Neuronal stem cell (in vitro differentiated cells): ENCODE results near the gene RGS16.
A peak's percentile ranks its signal among the peaks of the same experiment; 100 is the strongest.

Experiments
- DNase-seq: peaks from one replicate; pipeline ENCODE4 v3.0.0-alpha.2; 2013; ENCODE audit warnings: low spot score
- H2AFZ ChIP-seq: one replicate; pipeline ENCODE4 v1.6.1; 2013; ENCODE audit warnings: mild to moderate bottlenecking, low read length, inconsistent platforms
- H2AK5ac ChIP-seq: 2 replicates; pipeline ENCODE4 v1.6.1; 2013; ENCODE audit warnings: low read depth, mild to moderate bottlenecking, inconsistent platforms, low read length, moderate library complexity, mixed read lengths
- H2BK120ac ChIP-seq: 2 replicates; pipeline ENCODE4 v1.6.1; 2013; ENCODE audit warnings: low read depth, mild to moderate bottlenecking, inconsistent platforms, low read length, moderate library complexity, mixed read lengths
- H2BK12ac ChIP-seq: one replicate; pipeline ENCODE4 v1.6.1; 2013; ENCODE audit warnings: low read length, inconsistent platforms
- H2BK15ac ChIP-seq: 2 replicates; pipeline ENCODE4 v1.6.1; 2013; ENCODE audit warnings: mild to moderate bottlenecking, low read length, inconsistent platforms, mixed read lengths
- H2BK5ac ChIP-seq: one replicate; pipeline ENCODE4 v1.6.1; 2013; ENCODE audit warnings: inconsistent platforms, mild to moderate bottlenecking, low read length, moderate library complexity
- H3K14ac ChIP-seq: one replicate; pipeline ENCODE4 v1.6.1; 2013; ENCODE audit warnings: low read length, inconsistent platforms
- H3K18ac ChIP-seq: 2 replicates; pipeline ENCODE4 v1.6.1; 2013; ENCODE audit warnings: low read length, inconsistent platforms
- H3K23ac ChIP-seq: 2 replicates; pipeline ENCODE4 v1.6.1; 2013; ENCODE audit warnings: low read depth, mild to moderate bottlenecking, mixed read lengths, low read length, inconsistent platforms; ENCODE audit not compliant: poor library complexity
- H3K27ac ChIP-seq: replicated peaks from 3 replicates; pipeline ENCODE4 v1.5.1; 2013; ENCODE audit warnings: low read length, inconsistent platforms
- H3K27me3 ChIP-seq, 3 experiments: 2 replicates each; pipeline ENCODE4 v1.6.1; 2013; ENCODE audit warnings: low read length in 3 of 3, mild to moderate bottlenecking in 2 of 3, inconsistent platforms in 1 of 3, low read depth in 1 of 3, mixed read lengths in 1 of 3, moderate library complexity in 1 of 3; ENCODE audit not compliant: control insufficient read depth in 3 of 3, insufficient read depth in 3 of 3
- H3K36me3 ChIP-seq, 2 donors: replicated peaks in 1 of 2; 2 replicates each; pipeline ENCODE4 v1.6.1; 2013; ENCODE audit warnings: low read length in 2 of 2; ENCODE audit not compliant: control insufficient read depth in 2 of 2, insufficient read depth in 2 of 2
- H3K4ac ChIP-seq: 2 replicates; pipeline ENCODE4 v1.6.1; 2013; ENCODE audit warnings: inconsistent platforms, mild to moderate bottlenecking, low read length, moderate library complexity
- H3K4me1 ChIP-seq, 2 donors: 1 replicate in 1 of 2; 2 replicates in 1 of 2; pipeline ENCODE4 v1.6.1; 2013; ENCODE audit warnings: low read length in 2 of 2, low read depth in 1 of 2; ENCODE audit not compliant: control insufficient read depth in 2 of 2, insufficient read depth in 1 of 2
- H3K4me2 ChIP-seq: one replicate; pipeline ENCODE4 v1.6.1; 2013; ENCODE audit warnings: mild to moderate bottlenecking, low read length, inconsistent platforms; ENCODE audit not compliant: insufficient read depth, poor library complexity, severe bottlenecking
- H3K4me3 ChIP-seq, 2 donors: 2 replicates each; pipeline ENCODE4 v1.5.1; 2013; ENCODE audit warnings: low read length in 2 of 2, mild to moderate bottlenecking in 2 of 2, inconsistent platforms in 1 of 2, moderate library complexity in 1 of 2
- H3K79me1 ChIP-seq: one replicate; pipeline ENCODE4 v1.6.1; 2013; ENCODE audit warnings: low read depth, mild to moderate bottlenecking, inconsistent platforms, low read length, moderate library complexity
- H3K9ac ChIP-seq: one replicate; pipeline ENCODE4 v1.6.1; 2013; ENCODE audit warnings: mild to moderate bottlenecking, low read depth, low read length, inconsistent platforms; ENCODE audit not compliant: poor library complexity
- H3K9me3 ChIP-seq, 2 donors: replicated peaks in 1 of 2; 2 replicates each; pipeline versions ENCODE3 to v1.6.1; 2013; ENCODE audit warnings: low read length in 2 of 2, mild to moderate bottlenecking in 2 of 2, inconsistent platforms in 1 of 2, low read depth in 1 of 2, mixed read lengths in 1 of 2, moderate library complexity in 1 of 2; ENCODE audit not compliant: control insufficient read depth in 2 of 2, insufficient read depth in 1 of 2
- H4K8ac ChIP-seq: one replicate; pipeline ENCODE4 v1.6.1; 2013; ENCODE audit warnings: low read depth, mild to moderate bottlenecking, inconsistent platforms, low read length, moderate library complexity
- H4K91ac ChIP-seq: one replicate; pipeline ENCODE4 v1.6.1; 2013; ENCODE audit warnings: low read length, low read depth, mild to moderate bottlenecking, inconsistent platforms; ENCODE audit not compliant: poor library complexity
- WGBS, 2 donors: extraction: QIAGEN DNeasy Blood & Tissue Kit; methylation state at CpG; one replicate each; pipeline ENCODE4 v1.1.7; 2013; ENCODE audit warnings: missing lambda C conversion rate in 2 of 2, mixed read lengths in 1 of 2; ENCODE audit not compliant: insufficient read length in 2 of 2, insufficient replicate concordance in 1 of 2; ENCODE audit errors: extremely low coverage in 2 of 2; 5-methylcytosine and 5-hydroxymethylcytosine counted together

Gene RGS16

DNA sequence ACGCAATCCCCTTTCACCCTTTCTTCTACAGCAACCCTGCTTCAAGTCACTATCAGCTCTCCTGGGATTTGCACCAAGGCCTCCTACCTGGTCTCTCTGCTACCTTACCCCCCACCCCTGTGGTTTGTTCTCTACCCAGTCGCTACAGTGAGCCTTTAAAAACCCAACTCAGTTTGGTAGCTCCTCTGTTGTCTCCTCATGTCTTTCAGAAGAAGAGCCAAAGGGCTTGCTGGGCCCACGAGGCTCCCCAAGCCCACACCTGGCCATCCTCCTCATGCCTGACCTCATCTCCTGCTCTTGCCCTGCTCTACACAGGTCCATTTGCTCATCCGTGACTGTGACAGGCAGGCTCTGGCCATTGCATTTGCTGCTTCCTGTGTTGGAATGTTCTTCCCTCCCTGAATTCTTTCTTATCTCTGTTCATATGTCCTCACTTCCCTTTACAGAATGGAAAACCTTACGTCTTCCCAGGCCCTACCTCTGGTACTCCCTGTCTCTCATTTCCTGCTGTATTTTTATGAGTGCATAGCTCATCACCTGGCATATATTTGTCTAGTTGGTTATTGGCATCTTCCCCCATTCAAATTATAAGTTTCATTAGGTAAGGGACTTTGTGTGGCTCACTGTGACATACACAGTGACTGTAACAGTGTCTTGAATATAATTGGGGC, 3.3 kb downstream of the RGS16 start:
- no peak overlapping the region for H3K4me3 ChIP-seq
- no peak overlapping the region for H3K9ac ChIP-seq
- no CpG with 5 or more reads among the region's 5 CpGs for WGBS, 2 donors
- no peak overlapping the region for H3K18ac ChIP-seq
- H3K27ac ChIP-seq = no peak overlapping the region
- DNase-seq = no peak
- H4K8ac ChIP-seq = no peak overlapping the region
- H2BK120ac ChIP-seq = no peak overlapping the region
- no peak overlapping the region for H3K4me2 ChIP-seq
- no peak overlapping the region for H2AK5ac ChIP-seq
- no peak overlapping the region for H2BK15ac ChIP-seq
- no peak overlapping the region for H3K14ac ChIP-seq
- no peak overlapping the region for H3K4ac ChIP-seq
- peaks cover 14% of the 10 kb centered on the region for H3K79me1 ChIP-seq
- no peak overlapping the region for H3K23ac ChIP-seq
- H3K9me3 ChIP-seq = no peaks in the 10 kb centered on the region
- H4K91ac ChIP-seq = no peak overlapping the region
- H3K36me3 ChIP-seq = peaks cover 0 to 18% of the 10 kb centered on the region in 2 donors
- no peak overlapping the region for H2BK12ac ChIP-seq
- H3K27me3 ChIP-seq = peaks cover 0 to 21% (median 0%) of the 10 kb centered on the region in 3 experiments
- no peak overlapping the region for H2AFZ ChIP-seq
- H3K4me1 ChIP-seq = peaks cover 4 to 16% of the 10 kb centered on the region in 2 donors
- no peak overlapping the region for H2BK5ac ChIP-seq

DNA sequence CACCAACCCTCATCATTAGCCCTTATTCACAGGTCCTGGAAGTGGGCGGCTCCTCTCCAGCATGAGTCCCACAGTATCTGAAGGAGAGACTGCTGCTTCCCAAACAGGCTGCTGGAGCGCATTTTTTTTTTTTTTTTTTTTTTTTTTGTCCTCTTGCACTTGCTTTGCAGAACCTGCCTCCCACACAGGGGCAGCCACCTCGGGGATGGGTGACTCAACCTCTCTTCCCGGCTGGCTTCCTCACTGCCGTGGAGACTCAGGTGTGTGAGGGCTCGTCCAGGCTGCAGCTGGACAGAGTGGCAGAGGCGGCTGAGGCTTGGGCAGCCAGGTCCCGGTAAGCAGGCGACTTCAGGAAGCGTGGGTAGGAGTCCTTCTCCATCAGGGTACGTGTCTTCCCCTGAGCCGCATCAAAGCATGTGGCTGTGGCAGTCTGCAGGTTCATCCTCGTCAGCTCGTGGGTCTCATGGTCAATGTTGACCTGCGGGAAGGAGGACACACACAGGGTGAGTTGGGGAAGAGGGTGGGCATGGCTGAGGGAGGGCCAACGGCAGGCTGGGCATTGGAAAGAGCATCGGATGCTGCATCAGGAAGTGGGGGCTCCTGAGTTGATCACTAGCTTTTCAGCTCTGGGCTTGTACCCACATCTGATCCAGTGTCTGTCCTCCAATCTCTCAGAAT, 4.0 kb downstream of the RGS16 start:
- no peak overlapping the region for H3K4me2 ChIP-seq
- peak overlapping the region; percentile 36 for H3K9ac ChIP-seq
- no peak overlapping the region for H2BK120ac ChIP-seq
- no peak for DNase-seq
- peaks cover 14% of the 10 kb centered on the region for H3K79me1 ChIP-seq
- no peak overlapping the region for H2BK5ac ChIP-seq
- no peak overlapping the region for H2BK12ac ChIP-seq
- H2BK15ac ChIP-seq = no peak overlapping the region
- H4K91ac ChIP-seq = no peak overlapping the region
- H2AFZ ChIP-seq = no peak overlapping the region
- no peak overlapping the region for H4K8ac ChIP-seq
- no CpG with 5 or more reads among the region's 17 CpGs for WGBS, 2 donors
- peak overlapping the region; percentile 77 for H3K14ac ChIP-seq
- no peak overlapping the region for H3K27ac ChIP-seq
- H3K4me3 ChIP-seq = no peak overlapping the region
- peaks cover 0 to 18% of the 10 kb centered on the region in 2 donors for H3K36me3 ChIP-seq
- peaks cover 4 to 16% of the 10 kb centered on the region in 2 donors for H3K4me1 ChIP-seq
- no peak overlapping the region for H2AK5ac ChIP-seq
- H3K18ac ChIP-seq = no peak overlapping the region
- H3K4ac ChIP-seq = no peak overlapping the region
- peaks cover 0 to 20% (median 0%) of the 10 kb centered on the region in 3 experiments for H3K27me3 ChIP-seq
- H3K23ac ChIP-seq = no peak overlapping the region
- no peaks in the 10 kb centered on the region for H3K9me3 ChIP-seq

DNA sequence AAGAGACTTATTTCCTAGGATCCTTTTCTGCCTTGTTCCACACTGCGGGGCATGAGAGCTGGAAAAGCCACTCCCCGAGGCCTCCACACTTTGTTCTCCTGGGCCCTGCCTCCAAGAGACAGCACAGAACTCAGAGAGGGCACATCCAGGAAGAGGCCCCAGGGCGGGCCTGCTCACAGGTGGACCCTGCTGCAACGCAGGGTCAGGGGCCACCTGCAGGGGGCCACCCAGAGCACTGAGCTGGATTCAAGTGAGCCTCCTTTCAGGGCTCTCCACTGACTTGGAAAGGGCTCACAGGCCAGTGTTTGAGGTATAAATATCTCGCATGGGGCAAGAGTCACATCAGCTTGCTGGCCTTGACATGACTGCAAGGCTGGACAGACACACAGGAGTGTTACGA, 4.8 kb downstream of the RGS16 start:
- H3K79me1 ChIP-seq = peaks cover 14% of the 10 kb centered on the region
- H4K91ac ChIP-seq = no peak overlapping the region
- no peak overlapping the region for H3K4ac ChIP-seq
- peaks cover 0 to 18% of the 10 kb centered on the region in 2 donors for H3K36me3 ChIP-seq
- no peak overlapping the region for H2BK15ac ChIP-seq
- no peak overlapping the region for H3K14ac ChIP-seq
- no peak for DNase-seq
- H3K4me2 ChIP-seq = no peak overlapping the region
- no peak overlapping the region for H3K4me3 ChIP-seq
- no CpG with 5 or more reads among the region's 6 CpGs for WGBS, 2 donors
- no peak overlapping the region for H3K23ac ChIP-seq
- no peak overlapping the region for H4K8ac ChIP-seq
- no peak overlapping the region for H2AFZ ChIP-seq
- no peak overlapping the region for H3K18ac ChIP-seq
- no peak overlapping the region for H2AK5ac ChIP-seq
- H2BK120ac ChIP-seq = no peak overlapping the region
- no peak overlapping the region for H2BK12ac ChIP-seq
- peak overlapping the region; percentile 17 for H3K9ac ChIP-seq
- H3K4me1 ChIP-seq = peaks cover 4 to 14% of the 10 kb centered on the region in 2 donors
- no peak overlapping the region for H2BK5ac ChIP-seq
- H3K27ac ChIP-seq = no peak overlapping the region
- H3K27me3 ChIP-seq = peaks cover 0 to 13% (median 0%) of the 10 kb centered on the region in 3 experiments
- no peaks in the 10 kb centered on the region for H3K9me3 ChIP-seq

DNA sequence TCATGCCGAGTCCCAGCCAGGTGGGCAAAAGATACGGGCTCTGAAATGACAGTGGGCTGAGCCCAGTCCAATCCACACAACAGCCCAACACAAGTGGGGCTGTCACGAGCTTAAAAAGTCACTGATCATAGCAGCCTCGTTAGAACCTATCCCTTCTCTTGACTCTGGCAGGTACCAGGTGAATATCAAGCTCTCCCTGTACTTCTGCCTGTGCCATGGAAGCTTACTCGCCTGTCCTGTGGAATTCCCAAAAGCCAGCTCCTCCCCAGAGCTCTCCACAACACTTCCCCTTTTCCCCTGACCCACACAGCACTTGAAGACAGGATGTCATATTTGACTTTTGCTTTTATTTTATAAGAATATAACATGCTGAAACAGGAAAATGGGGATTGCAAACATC, 5.9 kb downstream of the RGS16 start:
- Histone ChIP-seq H3K18ac (no peak overlapping the region), H2AK5ac (no peak overlapping the region), H3K14ac (no peak overlapping the region), H3K9me3 (no peaks in the 10 kb centered on the region), H2BK15ac (no peak overlapping the region), H2BK120ac (no peak overlapping the region), H3K27me3 (peaks cover 0 to 13% (median 0%) of the 10 kb centered on the region in 3 experiments), H4K91ac (no peak overlapping the region), H2AFZ (no peak overlapping the region), H3K4me3 (no peak overlapping the region), H3K23ac (no peak overlapping the region), H3K27ac (no peak overlapping the region), H3K4me2 (no peak overlapping the region), H2BK12ac (no peak overlapping the region), H3K4me1 (peaks cover 4 to 9% of the 10 kb centered on the region in 2 donors), H3K79me1 (peaks cover 9% of the 10 kb centered on the region), H3K9ac (no peak overlapping the region), H3K4ac (no peak overlapping the region), H2BK5ac (no peak overlapping the region), H3K36me3 (peaks cover 0 to 18% of the 10 kb centered on the region in 2 donors), H4K8ac (no peak overlapping the region)
- no CpG with 5 or more reads among the region's 5 CpGs for WGBS, 2 donors
- no peak for DNase-seq
